Fibroblast of skin of left biceps (primary cell): ENCODE measurements around the gene TMEM156.
A peak's percentile ranks its signal among the peaks of the same experiment; 100 is the strongest.
"Not testable (repeated sequence)": the region's sequence is repeated elsewhere in the genome, so short reads cannot be mapped to it uniquely, and the experiment has no call there.

Experiments used
- DNase-seq, 2 experiments: peaks; one replicate each; pipeline ENCODE4 v3.0.0-alpha.2; 2013; ENCODE audit warnings: low read depth in 2 of 2

TMEM156 gene

GRCh38 chr4:38989487-38989886, 42.7 kb downstream of the TMEM156 start:
- DNase-seq, result no peak

- DNase-seq, result not testable (repeated sequence)
These were observed 43.9 kb downstream of the TMEM156 start for GRCh38 chr4:38988353-38988752.

- DNase-seq, result no peak
These were observed 44.7 kb downstream of the TMEM156 start for GRCh38 chr4:38987491-38987890.

- no peak for DNase-seq
These were observed 46.7 kb downstream of the TMEM156 start for GRCh38 chr4:38985410-38986100.

- no peak for DNase-seq
These were observed 48.2 kb downstream of the TMEM156 start for GRCh38 chr4:38983787-38984598.

GRCh38 chr4:38983291-38983690, 48.9 kb downstream of the TMEM156 start:
- no peak for DNase-seq

GRCh38 chr4:38982361-38983095, 49.7 kb downstream of the TMEM156 start:
- DNase-seq, result no peak

GRCh38 chr4:38980903-38981676, 51.1 kb downstream of the TMEM156 start:
- DNase-seq, result peak; percentile 68 to 73

- no peak for DNase-seq
These were observed 52.5 kb downstream of the TMEM156 start for GRCh38 chr4:38979511-38980230.

- no peak for DNase-seq
These were observed 53.1 kb downstream of the TMEM156 start for GRCh38 chr4:38979081-38979480.

- DNase-seq, result no peak
These were observed 55.9 kb downstream of the TMEM156 start for GRCh38 chr4:38976308-38976707.

- no peak for DNase-seq
These were observed 63.5 kb downstream of the TMEM156 start for GRCh38 chr4:38968668-38969067.

GRCh38 chr4:38967260-38968095, 64.7 kb downstream of the TMEM156 start:
- DNase-seq, result peak; percentile 97 to 98

GRCh38 chr4:38965866-38966265, 66.3 kb downstream of the TMEM156 start:
- no peak for DNase-seq

- DNase-seq, result no peak
These were observed 67.0 kb downstream of the TMEM156 start for GRCh38 chr4:38964942-38965775.

GRCh38 chr4:38959248-38959647, 73.0 kb downstream of the TMEM156 start:
- DNase-seq, result not testable (repeated sequence)

GRCh38 chr4:38958453-38959190, 73.6 kb downstream of the TMEM156 start:
- DNase-seq, result peak; percentile 59 to 62

- DNase-seq, result no peak
These were observed 74.3 kb downstream of the TMEM156 start for GRCh38 chr4:38957893-38958292.
